NB4 (cell line): ENCODE measurements around the gene TMPRSS5.

Experiments
- CTCF ChIP-seq: IDR thresholded peaks from one replicate; pipeline ENCODE4 v1.5.1; 2012; ENCODE audit warnings: low read depth, low read length
- POLR2A ChIP-seq: IDR thresholded peaks from 2 replicates; pipeline ENCODE4 v1.6.1; 2011; ENCODE audit warnings: mild to moderate bottlenecking; ENCODE audit not compliant: insufficient read length; ENCODE audit errors: extremely low read depth

- TF ChIP-seq CTCF (no peak), POLR2A (no peak)
Observed at GRCh38 chr11:113651023-113651422, 55.1 kb downstream of the TMPRSS5 start.
